NCI-H1930 (cell line): ENCODE results near the gene PBX1.
"Not testable (repeated sequence)": the region's sequence is repeated elsewhere in the genome, so short reads cannot be mapped to it uniquely, and the experiment has no call there.

Source experiments
- DNase-seq, 2 experiments: peaks; one replicate each; lab custom pipeline; 2025; lab: John Stamatoyannopoulos, UW

Gene PBX1

GRCh38 chr1:164558461-164559341, at the start of gene PBX1:
Gene PBX1, plus strand, starts transcription at chr1:164559184.
- DNase-seq = peak; percentile 91 to 94

DNA sequence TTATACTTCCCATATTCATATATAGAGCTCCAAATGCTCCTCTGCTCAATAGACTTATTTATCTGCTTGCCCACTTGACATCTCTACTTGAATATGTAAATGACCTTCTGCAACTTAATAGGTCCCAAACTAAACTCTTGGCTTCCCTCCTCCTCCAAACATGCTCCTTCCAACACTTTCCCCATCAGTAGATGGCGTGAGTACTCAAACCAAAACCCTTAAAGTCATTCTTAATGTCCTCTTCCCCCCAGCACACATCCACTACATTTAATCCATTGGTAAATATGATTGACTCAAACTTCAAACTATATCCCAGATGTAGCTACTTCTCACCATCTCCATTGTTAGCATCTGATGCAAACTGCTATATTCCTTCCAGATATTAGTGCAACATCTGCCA, 48.5 kb upstream of the PBX1 start:
- no peak for DNase-seq

GRCh38 chr1:164511001-164511705, 47.8 kb upstream of the PBX1 start:
- DNase-seq = no peak

DNA sequence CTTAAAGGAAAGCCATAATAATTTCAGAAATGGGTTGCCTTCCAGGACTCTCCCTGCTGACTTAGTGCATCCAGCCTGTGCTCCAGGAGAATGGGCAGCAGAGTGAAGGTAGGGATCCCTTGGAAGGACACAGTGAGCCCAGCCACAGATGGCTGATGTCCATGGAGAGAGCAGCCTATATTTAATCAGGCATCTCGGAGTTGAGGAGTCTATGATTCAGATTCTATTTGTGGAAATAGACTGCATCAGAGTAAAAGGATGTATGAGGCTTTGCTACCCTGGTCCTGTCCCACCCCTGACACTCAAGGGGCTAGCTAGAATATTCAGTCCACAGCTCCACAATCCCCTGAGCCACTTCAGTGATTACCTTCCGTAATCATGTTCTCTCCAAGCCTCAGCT, 43.8 kb upstream of the PBX1 start:
- no peak for DNase-seq

DNA sequence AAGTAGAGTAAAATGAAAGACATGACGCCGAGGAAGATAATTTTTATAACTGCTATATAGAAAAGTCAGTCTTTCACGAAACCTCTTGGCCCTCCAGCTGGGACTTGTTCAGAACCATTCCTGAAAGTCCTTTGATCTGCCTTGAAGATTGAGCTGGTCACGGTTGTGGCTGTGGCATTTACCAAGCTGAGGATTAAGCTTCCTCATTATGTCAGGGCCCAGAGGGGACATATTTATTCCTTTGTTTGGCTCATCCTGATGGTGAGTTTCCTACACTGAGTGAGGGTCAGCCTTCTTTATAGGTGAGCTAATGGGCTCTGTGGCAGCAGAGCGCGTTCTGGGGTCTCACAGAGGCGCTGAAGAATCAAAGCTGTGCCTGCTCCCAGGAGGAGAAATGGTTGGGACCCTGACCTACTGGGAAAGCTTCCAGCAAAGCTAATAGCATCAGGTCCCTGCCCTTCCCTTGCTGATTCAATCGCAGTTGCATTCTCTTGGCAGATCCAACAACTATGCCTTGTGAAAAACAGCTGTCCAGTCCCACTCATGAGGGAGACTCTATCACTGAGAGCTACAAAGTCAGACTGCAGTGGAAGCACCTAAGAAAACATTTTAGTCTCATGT, 43.2 kb upstream of the PBX1 start:
- DNase-seq = no peak

- DNase-seq = no peak
Observed at GRCh38 chr1:164516591-164516990, 42.4 kb upstream of the PBX1 start.

DNA sequence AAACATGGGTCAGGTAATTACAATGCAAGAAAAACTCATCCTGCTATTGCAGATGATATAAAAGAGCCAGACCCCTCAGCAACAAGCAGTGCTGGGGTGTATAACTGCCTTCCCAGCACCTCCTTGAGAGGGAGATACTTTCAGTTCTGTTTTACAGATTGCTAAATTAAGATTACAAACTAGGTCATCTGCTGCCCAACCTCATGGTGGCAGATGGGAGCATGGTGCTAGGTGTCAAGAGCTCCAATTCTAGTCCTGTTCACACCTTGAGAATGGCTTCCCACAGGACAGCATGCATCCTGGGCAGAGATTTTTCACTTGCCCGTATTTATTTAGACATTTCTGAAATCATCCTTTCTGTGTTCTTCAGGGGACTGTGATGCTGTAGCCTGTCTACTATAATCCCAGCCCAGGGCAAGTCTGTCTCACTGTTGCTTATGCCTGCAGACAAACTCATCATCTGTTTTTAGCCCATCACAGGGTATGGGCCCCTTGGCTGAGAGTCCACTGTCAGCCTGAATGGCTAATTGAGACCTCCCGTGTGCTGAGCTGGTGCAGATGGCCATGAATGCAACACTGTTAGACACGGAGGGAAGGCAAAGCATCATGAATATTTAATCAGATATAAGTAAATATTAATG, 40.2 kb upstream of the PBX1 start:
- DNase-seq = no peak

DNA sequence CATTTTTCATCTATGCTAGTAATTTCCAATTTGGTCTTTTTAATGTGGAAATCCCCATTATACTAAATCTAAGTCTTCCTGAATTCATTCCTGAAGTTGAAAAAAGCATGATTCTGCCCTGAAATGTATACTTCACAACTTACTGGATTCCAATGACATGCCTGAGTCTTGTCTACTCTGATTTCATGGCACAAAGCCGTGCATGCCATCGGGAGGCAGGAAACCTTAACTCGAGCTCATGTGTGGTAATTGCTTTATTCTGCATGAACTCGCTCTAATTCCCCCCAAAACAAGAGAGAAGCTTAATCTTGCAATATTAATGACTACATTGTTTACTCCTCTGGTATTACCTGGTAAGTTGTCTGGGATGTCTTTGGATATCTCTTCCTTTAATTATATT, 39.6 kb upstream of the PBX1 start:
- DNase-seq = no peak

GRCh38 chr1:164524810-164525209, 34.2 kb upstream of the PBX1 start:
- DNase-seq = no peak

GRCh38 chr1:164534863-164535610, 23.9 kb upstream of the PBX1 start:
- no peak for DNase-seq

- DNase-seq = not testable (repeated sequence)
Observed at GRCh38 chr1:164552463-164552988, 6.5 kb upstream of the PBX1 start.

- no peak for DNase-seq
Observed at GRCh38 chr1:164557270-164557669, 1.7 kb upstream of the PBX1 start.

- DNase-seq = no peak
Observed at GRCh38 chr1:164559342-164560051, 513 bp downstream of the PBX1 start.

DNA sequence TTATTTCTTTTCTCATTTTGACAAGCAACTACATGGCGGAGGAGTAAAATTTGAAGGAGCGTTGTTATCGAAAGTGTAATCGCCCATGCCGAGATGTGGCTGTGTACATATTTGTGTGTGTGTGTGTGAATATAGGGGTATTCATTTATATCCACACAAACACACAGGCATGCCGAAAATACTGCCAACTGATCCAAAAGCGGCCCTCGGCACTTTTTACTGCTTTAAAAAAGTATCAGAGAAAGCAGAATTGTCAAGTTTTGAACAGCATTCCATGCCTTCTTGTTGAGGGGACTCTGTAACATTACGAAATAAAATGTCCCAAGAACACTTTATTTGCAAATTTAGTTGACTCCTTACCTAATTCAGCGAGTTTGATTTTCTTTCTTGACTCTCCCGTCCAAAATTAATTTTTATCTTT, 1.1 kb downstream of the PBX1 start:
- no peak for DNase-seq

GRCh38 chr1:164560556-164560955, 1.6 kb downstream of the PBX1 start:
- DNase-seq = no peak

- no peak for DNase-seq
Observed at GRCh38 chr1:164561007-164561406, 2.0 kb downstream of the PBX1 start.

GRCh38 chr1:164561472-164561871, 2.5 kb downstream of the PBX1 start:
- DNase-seq = no peak

- no peak for DNase-seq
Observed at GRCh38 chr1:164562061-164562460, 3.1 kb downstream of the PBX1 start.

DNA sequence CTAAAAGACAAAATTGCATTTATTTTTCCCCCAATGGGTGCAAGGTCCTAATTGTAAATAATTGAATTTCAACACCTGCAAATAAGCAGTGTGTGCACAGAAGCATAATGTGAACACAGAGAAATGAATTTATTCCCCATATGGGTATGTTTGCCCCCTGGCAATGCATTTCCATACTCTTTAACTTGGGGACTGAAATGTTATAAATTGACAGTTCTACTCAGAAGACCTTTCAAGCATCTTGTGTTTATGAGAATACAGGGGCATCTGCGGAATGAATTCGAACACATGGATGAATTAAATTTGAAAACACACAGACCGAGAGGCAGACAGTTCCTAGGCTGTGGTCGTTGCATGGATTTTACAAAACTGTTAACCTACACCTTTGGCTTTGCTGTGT, 3.5 kb downstream of the PBX1 start:
- no peak for DNase-seq

- no peak for DNase-seq
Observed at GRCh38 chr1:164562947-164563520, 4.0 kb downstream of the PBX1 start.
